Erythroblast (primary cell): ENCODE measurements around the gene CENPM.

Experiments
- GATA1 ChIP-seq: IDR thresholded peaks from 2 replicates; pipeline ENCODE4 v1.6.1; 2011; ENCODE audit warnings: low read depth, mild to moderate bottlenecking, control low read depth, low read length, moderate library complexity
- POLR2A ChIP-seq: IDR thresholded peaks from 2 replicates; pipeline ENCODE4 v1.6.1; 2011; ENCODE audit warnings: mild to moderate bottlenecking, low read length

DNA sequence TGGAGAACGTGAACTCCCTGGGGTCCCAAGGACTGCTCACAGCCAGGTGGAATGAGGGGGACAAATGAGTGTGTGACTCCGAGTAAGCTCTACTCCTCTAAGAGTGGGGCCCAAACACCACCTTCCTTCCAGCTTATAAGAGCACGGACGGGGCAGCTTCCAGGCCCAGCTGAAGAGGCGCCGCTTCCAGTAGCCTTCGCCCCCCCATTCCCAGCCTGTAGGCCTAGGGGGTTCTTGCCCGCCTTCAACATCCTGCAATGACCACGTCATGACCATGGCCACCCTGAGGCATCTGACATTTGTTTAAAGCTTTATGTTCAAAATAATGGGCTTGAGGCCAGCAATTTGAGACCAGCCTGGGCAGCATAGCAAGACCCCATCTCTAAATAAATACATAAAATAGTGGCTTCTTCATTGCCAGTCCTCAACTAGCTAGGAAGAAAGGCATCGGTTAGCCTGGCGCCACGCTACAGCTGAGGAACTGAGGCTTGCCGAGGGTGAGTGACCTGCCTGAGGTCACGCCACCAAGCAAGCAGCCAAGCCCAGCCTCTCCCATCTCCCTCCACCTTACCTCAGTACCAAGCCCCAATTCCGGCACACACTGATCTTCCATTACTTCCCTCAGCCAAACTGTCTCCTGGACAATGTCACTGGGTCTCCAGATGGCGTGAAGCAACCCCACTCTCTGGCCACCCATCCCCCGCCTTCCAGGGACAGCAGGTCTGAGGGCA is 12.5 kb downstream of the CENPM start:
- TF ChIP-seq POLR2A (peak; percentile 19), GATA1 (no peak)
